Activated T-cell treated with anti-CD3 and anti-CD28 coated beads, Interleukin-2, amount 50 U/mL, for 24 hours (primary cell): ENCODE results near the gene SCN9A.

Experiments
- DNase-seq: peaks from one replicate; pipeline ENCODE4 v3.0.0-alpha.2; 2020
- H3K27ac Mint-ChIP-seq: 2 replicates; pipeline ENCODE4 v1.8.0; 2020; ENCODE audit warnings: mild to moderate bottlenecking, mixed read lengths
- H3K27me3 Mint-ChIP-seq: 2 replicates; pipeline ENCODE4 v1.8.0; 2020; ENCODE audit warnings: mixed read lengths
- H3K36me3 Mint-ChIP-seq: 2 replicates; pipeline ENCODE4 v1.8.0; 2020; ENCODE audit warnings: low read depth, mixed read lengths
- H3K4me1 Mint-ChIP-seq: 2 replicates; pipeline ENCODE4 v1.8.0; 2020; ENCODE audit warnings: low read depth, mixed read lengths
- H3K4me3 Mint-ChIP-seq: 2 replicates; pipeline ENCODE4 v1.8.0; 2020; ENCODE audit warnings: mild to moderate bottlenecking, moderate library complexity, mixed read lengths
- H3K9me3 Mint-ChIP-seq: 2 replicates; pipeline ENCODE4 v1.8.0; 2020; ENCODE audit warnings: mixed read lengths

SCN9A gene

GRCh38 chr2:166171216-166171615 lies 204.5 kb downstream of the SCN9A start:
- H3K27me3 Mint-ChIP-seq = peaks cover 12% of the 10 kb centered on the region
- H3K36me3 Mint-ChIP-seq = no peaks in the 10 kb centered on the region
- no peak overlapping the region for H3K4me3 Mint-ChIP-seq
- H3K27ac Mint-ChIP-seq = no peak overlapping the region
- DNase-seq = no peak
- H3K4me1 Mint-ChIP-seq = no peaks in the 10 kb centered on the region
- no peaks in the 10 kb centered on the region for H3K9me3 Mint-ChIP-seq

- Mint-ChIP-seq H3K4me3 (no peak overlapping the region), H3K4me1 (no peaks in the 10 kb centered on the region), H3K36me3 (no peaks in the 10 kb centered on the region), H3K27ac (no peak overlapping the region), H3K27me3 (peaks cover 12% of the 10 kb centered on the region), H3K9me3 (no peaks in the 10 kb centered on the region)
- no peak for DNase-seq
Observed at GRCh38 chr2:166170356-166170755, 205.4 kb downstream of the SCN9A start.

GRCh38 chr2:166167449-166167848 lies 208.3 kb downstream of the SCN9A start:
- no peaks in the 10 kb centered on the region for H3K4me1 Mint-ChIP-seq
- H3K4me3 Mint-ChIP-seq = no peak overlapping the region
- no peaks in the 10 kb centered on the region for H3K36me3 Mint-ChIP-seq
- no peaks in the 10 kb centered on the region for H3K9me3 Mint-ChIP-seq
- no peak overlapping the region for H3K27ac Mint-ChIP-seq
- DNase-seq = no peak
- H3K27me3 Mint-ChIP-seq = peaks cover 12% of the 10 kb centered on the region

- no peak for DNase-seq
- Mint-ChIP-seq H3K4me1 (no peaks in the 10 kb centered on the region), H3K27me3 (peaks cover 5% of the 10 kb centered on the region), H3K36me3 (no peaks in the 10 kb centered on the region), H3K27ac (no peak overlapping the region), H3K4me3 (no peak overlapping the region), H3K9me3 (no peaks in the 10 kb centered on the region)
Observed at GRCh38 chr2:166163775-166164174, 212.0 kb downstream of the SCN9A start.

- no peaks in the 10 kb centered on the region for H3K4me1 Mint-ChIP-seq
- H3K9me3 Mint-ChIP-seq = no peaks in the 10 kb centered on the region
- no peak for DNase-seq
- H3K36me3 Mint-ChIP-seq = no peaks in the 10 kb centered on the region
- H3K4me3 Mint-ChIP-seq = no peak overlapping the region
- peaks cover 10% of the 10 kb centered on the region for H3K27me3 Mint-ChIP-seq
- no peak overlapping the region for H3K27ac Mint-ChIP-seq
Observed at GRCh38 chr2:166158546-166158945, 217.2 kb downstream of the SCN9A start.

GRCh38 chr2:166157578-166157977 lies 218.2 kb downstream of the SCN9A start:
- Mint-ChIP-seq H3K4me3 (no peak overlapping the region), H3K4me1 (no peaks in the 10 kb centered on the region), H3K36me3 (no peaks in the 10 kb centered on the region), H3K9me3 (no peaks in the 10 kb centered on the region), H3K27me3 (peaks cover 13% of the 10 kb centered on the region), H3K27ac (no peak overlapping the region)
- DNase-seq = no peak

GRCh38 chr2:166156985-166157490 lies 218.7 kb downstream of the SCN9A start:
- Mint-ChIP-seq H3K27ac (no peak overlapping the region), H3K9me3 (no peaks in the 10 kb centered on the region), H3K4me3 (no peak overlapping the region), H3K27me3 (peaks cover 13% of the 10 kb centered on the region), H3K36me3 (no peaks in the 10 kb centered on the region), H3K4me1 (no peaks in the 10 kb centered on the region)
- DNase-seq = no peak

- DNase-seq = no peak
- peaks cover 13% of the 10 kb centered on the region for H3K27me3 Mint-ChIP-seq
- H3K36me3 Mint-ChIP-seq = no peaks in the 10 kb centered on the region
- no peaks in the 10 kb centered on the region for H3K4me1 Mint-ChIP-seq
- H3K4me3 Mint-ChIP-seq = no peak overlapping the region
- no peak overlapping the region for H3K27ac Mint-ChIP-seq
- no peaks in the 10 kb centered on the region for H3K9me3 Mint-ChIP-seq
Observed at GRCh38 chr2:166155589-166155988, 220.2 kb downstream of the SCN9A start.

GRCh38 chr2:166154685-166155338 lies 220.9 kb downstream of the SCN9A start:
- H3K36me3 Mint-ChIP-seq = no peaks in the 10 kb centered on the region
- no peak for DNase-seq
- H3K4me1 Mint-ChIP-seq = no peaks in the 10 kb centered on the region
- no peak overlapping the region for H3K4me3 Mint-ChIP-seq
- H3K9me3 Mint-ChIP-seq = no peaks in the 10 kb centered on the region
- no peak overlapping the region for H3K27ac Mint-ChIP-seq
- peaks cover 13% of the 10 kb centered on the region for H3K27me3 Mint-ChIP-seq

- Mint-ChIP-seq H3K27ac (no peak overlapping the region), H3K4me1 (no peaks in the 10 kb centered on the region), H3K9me3 (no peaks in the 10 kb centered on the region), H3K27me3 (peaks cover 13% of the 10 kb centered on the region), H3K4me3 (no peak overlapping the region), H3K36me3 (no peaks in the 10 kb centered on the region)
- no peak for DNase-seq
Observed at GRCh38 chr2:166152064-166152463, 223.7 kb downstream of the SCN9A start.

- no peak overlapping the region for H3K4me3 Mint-ChIP-seq
- no peak for DNase-seq
- no peaks in the 10 kb centered on the region for H3K9me3 Mint-ChIP-seq
- H3K27me3 Mint-ChIP-seq = peaks cover 4% of the 10 kb centered on the region
- H3K4me1 Mint-ChIP-seq = no peaks in the 10 kb centered on the region
- H3K27ac Mint-ChIP-seq = no peak overlapping the region
- no peaks in the 10 kb centered on the region for H3K36me3 Mint-ChIP-seq
Observed at GRCh38 chr2:166148500-166149400, 227.0 kb downstream of the SCN9A start.

GRCh38 chr2:166147883-166148282 lies 227.9 kb downstream of the SCN9A start:
- Mint-ChIP-seq H3K9me3 (no peaks in the 10 kb centered on the region), H3K36me3 (no peaks in the 10 kb centered on the region), H3K27ac (no peak overlapping the region), H3K27me3 (no peaks in the 10 kb centered on the region), H3K4me1 (no peaks in the 10 kb centered on the region), H3K4me3 (no peak overlapping the region)
- DNase-seq = no peak
